HG03521 (cell line): ENCODE results near the gene CAPNS2.
"Not testable (repeated sequence)": the region's sequence is repeated elsewhere in the genome, so short reads cannot be mapped to it uniquely, and the experiment has no call there.

Experiments used
- ATAC-seq: cut with Tn5 transposase; IDR thresholded peaks from one replicate; pipeline ENCODE4 v1.9.1; 2021; ENCODE audit warnings: mild to moderate bottlenecking, moderate library complexity; ENCODE audit not compliant: unreplicated experiment

The CAPNS2 gene

DNA sequence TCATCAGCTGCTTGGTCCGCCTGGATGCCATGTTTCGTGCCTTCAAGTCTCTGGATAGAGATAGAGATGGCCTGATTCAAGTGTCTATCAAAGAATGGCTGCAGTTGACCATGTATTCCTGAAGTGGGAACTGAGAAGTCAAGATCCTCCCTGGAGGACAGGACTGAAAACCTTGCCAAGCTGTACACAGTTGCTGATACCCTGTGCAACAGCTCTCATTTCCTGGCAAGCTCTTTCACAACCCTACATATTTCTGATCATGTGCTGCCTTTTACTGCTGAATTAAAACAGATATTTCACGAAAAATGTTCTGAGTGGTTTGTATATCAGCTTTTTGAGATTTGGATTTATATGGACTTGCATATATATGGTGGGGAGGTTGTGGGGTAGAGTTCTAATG is 898 bp downstream of the CAPNS2 start:
- ATAC-seq = no peak

DNA sequence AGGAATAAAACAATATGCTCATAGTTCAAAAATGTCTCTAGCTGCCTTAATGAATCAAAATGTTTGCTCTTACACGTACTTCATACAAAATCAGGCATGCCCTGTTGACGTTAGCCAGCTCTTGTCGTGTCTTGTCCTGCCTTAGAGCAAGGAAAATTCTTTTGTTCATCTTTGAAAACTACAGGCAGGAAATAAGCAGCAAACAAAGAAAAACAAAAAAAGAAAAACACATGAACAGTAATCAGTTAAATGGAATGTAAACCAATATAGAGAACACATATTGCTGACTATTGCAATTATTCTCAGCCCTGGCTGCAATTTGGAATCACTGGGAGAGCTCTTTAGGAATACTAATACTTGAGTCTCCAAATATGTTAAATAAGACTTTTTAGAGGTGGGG is 1.7 kb downstream of the CAPNS2 start:
- no peak for ATAC-seq

DNA sequence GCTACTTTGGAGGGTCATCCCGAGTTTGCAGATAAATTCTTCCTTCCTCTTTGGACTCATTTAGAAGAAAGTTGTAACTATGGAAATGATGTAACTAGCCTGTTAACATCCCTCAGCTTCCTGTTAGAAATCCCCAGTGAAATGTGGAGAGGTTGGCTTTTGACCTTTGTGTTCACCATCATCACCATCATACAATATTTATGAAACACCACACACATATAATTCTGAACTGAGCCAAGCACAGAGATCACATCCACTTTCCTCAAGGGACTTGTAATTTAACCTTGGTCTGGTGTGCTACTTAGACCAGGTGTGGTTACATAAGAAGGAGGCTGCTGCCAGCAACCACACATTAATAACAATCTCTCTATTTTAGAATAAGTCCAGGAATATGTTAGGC is 2.5 kb downstream of the CAPNS2 start:
- no peak for ATAC-seq

DNA sequence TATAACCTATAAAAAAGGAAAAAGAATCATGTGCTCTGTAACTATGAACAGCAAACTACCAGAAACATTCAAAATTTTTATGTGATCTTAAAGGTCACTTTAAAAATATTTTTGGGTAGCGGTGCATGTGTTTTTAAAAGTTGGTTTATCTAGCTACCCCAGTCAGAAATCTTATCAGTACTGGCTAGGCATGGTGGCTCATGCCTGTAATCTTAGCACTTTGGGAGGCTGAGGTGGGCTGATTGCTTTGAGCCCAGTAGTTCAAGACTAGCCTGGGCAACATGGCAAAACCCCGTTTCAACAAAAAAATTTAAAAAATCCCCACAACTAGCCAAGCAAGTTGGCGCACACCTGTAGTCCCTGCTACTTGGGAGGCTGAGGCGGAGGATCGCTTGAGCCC is 3.7 kb downstream of the CAPNS2 start:
- ATAC-seq = no peak

DNA sequence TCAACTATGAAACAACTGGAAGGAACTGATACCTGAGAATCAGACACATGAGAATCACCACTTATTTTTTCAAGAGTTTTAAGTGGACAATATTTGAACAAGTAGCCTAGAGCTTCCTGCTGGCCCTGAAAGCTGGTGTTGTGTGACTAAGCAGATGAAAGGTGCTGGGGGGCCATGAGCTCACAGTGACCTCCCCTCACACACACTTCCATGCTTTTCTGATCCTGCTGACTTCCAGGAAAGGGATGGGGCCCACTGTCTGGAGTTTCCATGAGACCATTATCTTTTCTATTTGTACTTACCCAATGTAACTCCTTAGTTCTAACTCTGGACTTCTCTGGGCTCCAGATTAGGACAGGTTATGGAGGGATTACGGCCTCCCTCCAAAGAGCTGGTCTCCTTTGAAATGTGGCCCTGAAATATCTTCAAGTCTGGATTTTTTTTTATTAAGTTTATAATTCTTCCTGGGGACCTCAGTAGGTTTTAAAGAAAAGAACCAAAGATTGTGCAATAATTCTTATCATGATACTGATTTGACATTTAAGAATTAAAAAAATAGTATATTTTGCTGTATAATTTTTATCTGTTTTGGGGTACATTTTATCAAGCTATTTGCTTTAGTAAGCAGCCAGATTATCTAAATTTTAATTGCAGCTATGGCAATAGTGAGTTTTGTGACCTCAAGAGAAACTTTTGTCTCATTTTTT is 4.9 kb downstream of the CAPNS2 start:
- ATAC-seq = no peak

DNA sequence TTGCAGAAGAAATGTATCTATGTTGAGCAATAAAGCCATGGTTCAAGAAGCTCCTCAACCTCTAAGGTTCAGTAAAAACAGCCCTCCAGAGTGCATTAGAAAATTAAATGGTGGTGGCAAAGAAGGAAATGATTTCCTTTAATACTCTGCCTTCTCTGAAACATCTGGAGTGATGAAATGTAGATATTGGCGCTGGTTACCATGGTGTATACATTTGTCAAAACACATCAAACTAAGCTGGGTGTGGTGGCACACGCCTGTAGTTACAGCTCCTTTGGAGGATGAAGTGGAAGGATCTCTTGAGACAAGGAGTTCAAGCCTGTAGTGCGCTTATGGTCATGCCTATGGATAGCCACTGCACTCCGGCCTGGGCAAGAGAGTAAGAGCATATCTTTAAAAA is 6.0 kb downstream of the CAPNS2 start:
- ATAC-seq = no peak

DNA sequence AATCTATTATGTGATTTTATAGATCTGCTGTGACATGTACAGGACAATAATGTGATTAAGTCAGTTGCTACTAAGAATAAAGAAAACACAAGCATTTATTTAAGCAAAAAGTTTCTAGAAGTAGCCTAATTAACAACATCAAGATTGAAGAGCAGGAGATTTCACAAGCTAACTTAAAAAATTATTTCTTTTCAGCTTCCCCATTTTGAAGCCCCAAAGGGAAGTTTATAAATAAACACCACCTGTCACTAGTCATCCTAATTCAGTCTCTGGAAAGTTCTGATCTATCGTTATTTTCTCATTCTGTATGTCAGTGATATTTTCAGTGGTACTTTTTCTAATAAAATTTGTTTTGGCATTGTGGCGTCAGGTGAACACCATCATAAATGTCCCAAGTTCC is 8.3 kb downstream of the CAPNS2 start:
- no peak for ATAC-seq

DNA sequence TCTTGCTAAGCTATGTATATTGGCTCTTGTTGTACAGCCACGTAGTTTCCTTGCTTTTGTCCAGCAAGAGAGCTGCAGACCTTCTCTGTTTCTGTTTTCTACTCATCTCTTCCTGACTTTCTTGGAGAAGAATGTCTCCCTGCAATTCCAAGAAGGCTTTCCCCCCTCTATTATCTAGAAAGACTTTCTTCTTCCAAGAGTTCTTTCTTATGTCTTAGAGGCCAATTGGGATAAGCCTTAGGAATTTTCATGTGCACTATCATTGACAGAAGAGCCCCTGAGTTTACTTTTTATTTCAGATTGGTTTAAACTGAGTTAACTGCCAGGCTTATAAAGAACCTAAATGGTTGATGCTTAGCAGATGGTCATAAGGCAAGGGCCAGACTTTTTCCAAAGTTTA is 9.0 kb downstream of the CAPNS2 start:
- no peak for ATAC-seq

DNA sequence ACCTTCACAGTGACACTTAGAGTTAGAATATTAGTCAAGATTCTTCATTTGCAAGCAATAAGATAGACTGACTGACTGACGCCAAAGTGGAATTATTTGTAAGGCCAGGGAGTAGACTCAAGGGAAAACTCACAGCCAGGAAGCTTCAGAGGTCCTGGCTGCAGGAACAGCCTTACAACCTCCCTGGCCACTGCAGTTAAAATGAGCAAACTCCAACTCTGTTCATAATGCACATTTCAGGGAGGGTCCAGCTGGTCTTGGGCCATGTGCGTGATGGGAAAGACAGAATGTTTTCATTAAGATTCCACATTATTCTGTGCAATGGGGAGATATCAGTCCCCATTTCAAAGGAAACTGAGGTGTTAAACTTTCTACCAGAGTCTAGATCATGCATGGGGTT is 9.9 kb downstream of the CAPNS2 start:
- no peak for ATAC-seq

DNA sequence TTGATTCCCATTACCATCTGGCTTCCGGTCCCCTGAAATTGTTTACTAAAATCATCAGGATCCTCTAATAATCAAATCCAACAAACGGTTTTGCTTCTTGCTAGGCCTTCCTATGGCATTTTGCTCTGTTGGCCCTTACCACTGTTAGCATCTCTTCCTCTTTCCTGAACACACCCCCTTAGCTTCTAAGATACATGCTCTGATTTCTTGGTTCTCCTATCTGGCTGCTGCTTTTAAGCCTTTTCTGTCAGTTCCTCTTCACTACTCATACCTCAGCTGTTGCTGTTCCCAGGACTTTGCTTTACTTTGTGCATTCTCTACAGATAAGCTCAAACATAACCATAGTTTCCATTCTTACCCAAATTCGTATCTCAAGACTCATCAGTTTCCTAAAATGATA is 11.4 kb downstream of the CAPNS2 start:
- no peak for ATAC-seq

DNA sequence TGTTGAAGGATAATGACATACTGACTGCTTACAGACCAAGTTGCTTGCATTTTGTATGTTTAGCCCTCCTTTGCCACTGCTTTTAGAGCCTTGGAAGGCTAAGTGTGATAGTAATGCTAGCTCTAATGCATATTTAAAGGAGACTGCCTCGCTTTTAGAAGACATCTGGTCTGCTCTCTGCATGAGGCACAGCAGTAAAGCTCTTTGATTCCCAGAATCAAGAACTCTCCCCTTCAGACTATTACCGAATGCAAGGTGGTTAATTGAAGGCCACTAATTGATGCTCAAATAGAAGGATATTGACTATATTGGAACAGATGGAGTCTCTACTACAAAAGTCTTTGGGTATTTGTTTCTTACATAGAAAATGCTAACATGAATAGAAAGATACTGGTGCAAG is 19.1 kb downstream of the CAPNS2 start:
- ATAC-seq = no peak

DNA sequence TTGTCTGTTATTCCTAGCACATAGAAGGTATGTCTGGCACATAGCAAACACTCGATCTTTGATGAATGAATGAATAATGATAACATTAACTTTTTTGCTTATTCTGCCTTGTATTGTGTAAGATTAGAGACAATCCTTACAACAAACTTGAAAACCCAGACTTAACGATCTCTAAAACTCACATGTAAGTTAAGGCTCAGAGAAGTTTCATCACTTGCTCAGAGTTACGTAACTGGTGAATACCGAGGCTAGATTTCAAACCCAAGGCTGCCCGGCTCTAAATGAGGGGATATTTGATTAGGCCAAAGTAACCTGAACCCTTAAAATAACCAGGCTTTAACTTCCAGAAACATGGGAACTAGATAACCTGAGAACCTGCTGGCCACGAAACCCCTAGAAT is 22.3 kb downstream of the CAPNS2 start:
- ATAC-seq = no peak

DNA sequence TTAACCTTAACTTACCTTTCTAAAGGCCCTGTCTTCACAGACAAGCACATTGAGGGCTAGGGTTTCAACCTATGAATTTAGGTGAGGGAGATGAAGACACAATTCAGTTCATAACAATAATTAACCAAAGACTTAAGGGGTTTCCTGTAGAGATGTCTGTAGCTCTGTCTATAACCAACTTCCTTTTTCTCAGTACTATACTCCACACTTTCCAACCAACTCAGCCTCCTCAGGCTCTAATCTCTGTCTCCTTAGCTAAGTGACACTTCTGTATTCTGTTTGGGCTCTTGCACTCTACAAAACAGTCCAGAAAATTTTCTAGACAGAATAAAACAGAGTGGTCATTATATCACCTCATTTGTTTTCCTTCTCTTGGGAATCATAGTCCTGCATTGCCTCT is 25.8 kb downstream of the CAPNS2 start:
- ATAC-seq = no peak

DNA sequence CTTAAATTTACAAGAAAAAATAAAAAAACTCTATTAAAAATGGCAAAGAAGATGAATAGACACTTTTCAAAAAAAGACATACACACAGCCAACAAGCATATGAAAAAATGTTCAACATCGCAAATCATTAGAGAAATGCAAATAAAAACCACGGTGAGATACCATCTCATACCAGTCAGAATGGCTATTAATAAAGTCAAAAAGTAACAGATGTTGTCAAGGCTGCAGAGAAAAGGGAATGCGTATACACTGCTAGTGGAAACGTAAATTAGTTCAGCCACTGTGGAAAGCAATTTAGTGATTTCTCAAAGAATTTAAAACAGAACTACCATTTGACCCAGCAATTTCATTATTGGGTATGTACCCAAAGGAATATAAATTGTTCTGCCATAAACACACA is 31.4 kb downstream of the CAPNS2 start:
- ATAC-seq = no peak

DNA sequence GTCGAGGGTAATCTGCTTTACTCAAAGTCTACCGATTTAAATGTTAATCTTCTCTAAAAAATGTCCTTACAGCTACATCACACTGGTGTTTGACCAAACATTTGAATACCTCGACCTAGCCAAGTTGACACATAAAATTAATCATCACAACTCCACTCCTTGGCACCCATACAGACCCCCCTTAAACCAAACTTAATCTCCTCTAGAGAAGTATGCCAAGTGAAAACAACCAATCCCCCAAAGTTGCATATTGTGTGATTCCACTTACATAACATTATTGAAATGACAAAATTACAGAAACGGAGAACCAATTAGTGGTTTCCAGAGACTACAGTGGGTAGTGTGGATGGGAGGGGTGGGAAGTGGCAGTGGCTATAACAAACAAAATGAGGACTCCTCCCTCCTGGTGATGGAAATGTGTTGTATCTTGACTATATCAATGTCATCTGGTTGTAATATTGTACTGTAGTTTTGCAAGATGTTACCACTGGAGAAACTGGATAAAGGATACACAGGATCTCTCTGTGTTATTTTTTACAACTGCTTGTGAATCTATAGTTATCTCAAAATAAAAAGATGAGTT is 39.4 kb downstream of the CAPNS2 start:
- ATAC-seq = no peak

DNA sequence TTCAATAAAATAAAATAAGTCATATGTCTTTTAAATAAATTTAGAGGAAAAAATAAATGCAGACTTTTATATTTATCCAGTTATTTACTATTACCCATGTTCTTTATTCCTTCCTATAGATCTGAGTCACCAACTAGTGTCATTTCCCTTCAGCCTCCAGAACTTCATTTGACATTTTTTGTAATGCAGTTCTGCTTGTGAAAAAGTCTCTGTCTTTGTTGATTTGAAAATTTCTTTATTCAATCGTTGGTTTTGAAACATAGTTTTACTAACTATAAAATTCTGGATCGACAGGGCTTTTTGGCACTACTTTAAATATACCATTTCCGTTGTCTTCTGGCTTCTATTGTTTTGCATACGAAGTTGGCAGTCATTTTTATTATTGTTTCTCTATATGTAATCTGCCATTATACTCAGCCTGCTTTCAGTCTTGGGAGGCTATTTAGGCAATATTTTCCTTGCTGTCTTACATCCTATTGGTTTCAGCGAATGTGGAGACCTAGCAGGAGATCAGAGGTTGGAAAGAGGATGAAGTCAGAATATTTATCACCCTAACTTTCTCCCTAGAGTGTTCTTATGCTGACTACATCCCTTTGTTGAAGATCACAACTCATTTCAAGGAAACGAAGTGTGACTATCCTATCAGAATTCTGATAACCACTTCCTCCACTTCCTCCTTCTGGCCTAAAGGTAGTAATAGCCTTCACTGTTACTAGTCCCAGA is 47.3 kb downstream of the CAPNS2 start:
- no peak for ATAC-seq

DNA sequence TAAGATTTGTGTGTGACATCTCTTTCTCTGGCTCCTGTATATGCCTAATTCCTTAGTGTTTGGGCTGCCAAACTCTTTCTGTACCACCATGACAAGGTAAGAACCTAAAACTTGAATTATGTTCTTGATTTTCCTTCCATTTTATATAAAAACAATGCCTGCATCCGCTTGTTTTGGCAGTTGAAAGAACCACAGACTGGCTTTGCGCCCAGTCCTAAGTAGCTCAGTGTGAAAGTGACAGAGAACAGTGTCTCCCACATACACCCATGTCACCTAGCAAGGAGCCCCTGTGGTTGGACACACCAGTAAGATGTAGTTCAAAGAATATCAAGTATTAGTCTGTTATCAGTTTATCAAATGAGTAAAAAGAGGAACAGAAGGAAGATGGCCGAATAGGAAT is 48.6 kb downstream of the CAPNS2 start:
- ATAC-seq = no peak

DNA sequence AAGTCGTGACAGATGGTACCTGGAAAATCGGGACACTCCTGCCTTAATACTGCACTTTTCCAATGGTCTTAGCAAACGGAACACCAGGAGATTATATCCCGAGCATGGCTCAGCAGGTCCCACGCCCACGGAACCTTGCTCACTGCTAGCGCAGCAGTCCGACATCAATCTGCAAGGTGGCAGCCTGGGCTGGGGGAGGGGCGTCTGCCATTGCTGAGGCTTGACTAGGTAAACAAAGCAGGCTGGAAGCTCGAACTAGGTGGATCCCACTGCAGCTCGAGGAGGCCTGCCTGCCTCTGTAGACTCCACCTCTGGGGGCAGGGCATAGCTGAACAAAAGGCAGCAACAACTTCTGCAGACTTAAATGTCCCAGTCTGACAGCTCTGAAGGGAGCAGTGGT is 49.2 kb downstream of the CAPNS2 start:
- not testable (repeated sequence) for ATAC-seq
